ENCODE results near the gene FKRP.

The FKRP gene

DNA sequence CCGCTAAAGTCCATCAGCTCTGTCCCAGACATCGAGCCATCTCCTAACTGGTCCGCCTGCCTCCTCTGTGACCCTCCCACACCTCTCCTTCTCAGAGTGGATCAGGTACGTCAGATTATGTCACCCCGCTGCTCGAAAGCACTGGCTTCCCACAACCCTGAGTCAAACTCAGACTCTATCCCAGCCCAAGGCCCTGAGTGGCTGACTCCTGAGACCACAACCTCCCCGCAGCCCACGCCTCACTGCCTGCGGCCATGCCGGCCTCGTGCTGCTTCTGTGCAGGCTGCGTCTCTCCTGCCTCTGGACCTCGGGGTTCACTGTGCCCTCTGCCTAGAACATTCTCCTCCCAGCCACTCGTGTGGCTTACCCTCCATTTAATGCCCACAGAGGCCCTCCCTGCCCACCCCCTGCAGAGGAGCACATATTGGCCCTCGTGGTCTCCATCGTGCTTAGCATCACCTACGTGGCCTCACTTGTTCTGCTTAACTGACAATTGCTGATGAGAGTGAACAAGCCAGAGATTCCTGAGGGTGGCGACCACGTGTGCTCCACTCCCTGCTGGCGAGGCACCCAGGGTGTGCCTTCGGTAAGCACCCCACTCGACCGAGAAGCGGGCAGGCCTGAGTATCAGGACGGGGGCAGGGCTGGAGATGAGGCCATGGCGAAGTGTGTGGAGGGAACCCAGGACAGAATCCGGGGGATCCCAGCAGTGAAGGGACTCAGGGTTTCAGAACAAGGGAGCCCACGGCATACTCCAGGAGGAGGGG is 13.5 kb upstream of the FKRP start:
- no peak for DNase-seq

DNA sequence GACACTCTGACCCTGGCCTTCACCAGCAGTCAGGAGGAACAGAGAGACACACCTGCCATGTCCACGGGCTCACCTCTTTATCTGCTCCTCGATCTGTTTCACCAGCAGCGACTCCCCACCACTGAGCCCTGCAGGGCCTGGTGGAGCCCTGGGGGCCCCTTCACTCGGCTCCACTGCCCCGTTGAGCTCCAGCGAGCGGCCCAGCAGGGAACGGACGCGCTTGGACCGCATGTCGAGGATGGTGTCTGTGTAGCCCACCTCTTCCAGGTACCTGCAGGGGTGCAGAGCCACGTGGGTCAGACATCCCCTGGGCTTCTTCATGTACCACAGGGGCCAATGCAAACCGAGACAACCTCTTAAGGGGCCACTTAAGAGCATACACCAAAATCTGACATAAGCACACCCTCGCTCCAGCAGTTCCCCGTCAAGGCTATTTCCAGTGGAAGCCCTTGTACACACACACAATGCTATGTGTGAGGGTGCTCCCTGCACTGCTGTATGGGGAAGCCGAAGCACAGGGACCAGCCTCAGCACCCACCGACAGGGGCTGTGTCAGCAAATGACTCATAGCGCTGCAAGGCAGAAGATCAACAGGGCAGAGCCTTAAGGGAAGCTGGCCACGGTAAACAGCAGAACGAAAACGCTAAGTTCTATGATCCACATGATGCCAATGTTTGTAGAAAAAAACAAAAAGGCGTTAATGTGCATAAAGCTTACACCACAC is 12.7 kb upstream of the FKRP start:
- no peak for DNase-seq

DNA sequence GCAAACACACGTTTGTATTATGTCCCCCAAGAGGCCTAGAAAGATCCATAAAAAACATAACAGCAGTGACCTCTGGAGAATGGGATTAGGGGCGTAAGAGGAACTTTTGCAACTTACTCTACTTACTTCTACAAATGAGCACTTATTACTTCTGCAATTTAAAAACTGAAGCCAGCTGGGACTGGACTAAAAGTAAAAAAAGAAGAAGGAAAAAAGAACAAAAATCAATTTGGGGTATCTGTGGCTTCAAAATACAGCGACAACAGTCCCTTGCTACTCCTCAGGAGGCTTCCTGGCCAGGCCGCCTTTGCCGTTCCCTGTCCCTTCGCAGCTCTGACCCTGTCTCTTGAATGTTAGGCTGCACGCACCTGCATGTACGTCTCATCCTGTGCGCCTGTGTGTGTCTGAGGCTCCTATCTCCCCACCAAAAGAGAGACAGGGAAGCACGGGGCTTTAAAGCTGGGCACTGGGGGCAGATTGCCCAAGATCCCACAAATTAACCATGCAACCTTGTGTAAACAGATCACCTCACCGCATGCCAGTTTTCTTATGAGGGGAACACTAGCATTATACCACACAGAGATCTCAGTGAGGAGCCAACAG is 12.1 kb upstream of the FKRP start:
- DNase-seq: no peak

DNA sequence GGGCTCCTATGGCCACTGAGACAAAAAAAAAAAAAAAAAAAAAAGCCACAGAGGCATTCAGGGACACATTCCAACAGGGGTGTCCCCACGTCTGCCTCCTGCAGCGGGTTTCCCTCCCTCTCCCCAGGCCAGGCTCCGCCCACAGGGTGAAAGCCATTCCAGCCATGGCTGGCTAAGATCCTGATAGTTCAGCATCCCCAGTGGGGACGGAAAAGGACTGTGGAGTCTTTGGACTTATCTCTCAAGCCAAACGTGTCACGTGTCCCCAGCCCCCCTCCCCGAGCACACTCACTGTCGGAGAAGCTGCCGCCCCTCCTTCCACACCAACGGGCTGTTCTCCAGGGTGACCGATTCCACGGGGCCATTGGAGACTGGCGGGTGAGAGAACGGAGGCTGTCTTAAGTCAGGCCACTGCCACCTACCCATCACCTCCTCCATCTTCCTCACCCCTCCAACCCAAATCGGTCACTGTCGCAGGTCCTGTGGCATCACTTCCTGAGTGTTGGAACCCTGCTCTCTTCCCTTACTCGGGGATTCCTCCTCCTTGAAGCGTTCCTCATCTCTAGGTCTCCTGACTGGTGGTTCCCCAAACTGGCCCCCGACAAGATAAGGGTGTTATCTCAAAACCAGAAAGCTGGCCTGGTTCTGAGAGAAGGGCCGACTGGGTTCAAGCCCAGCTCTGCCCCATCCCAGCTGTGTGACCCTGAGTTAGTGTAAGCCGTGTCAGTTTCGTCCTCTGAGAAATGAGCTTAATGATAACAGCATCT is 9.1 kb upstream of the FKRP start:
- no peak for DNase-seq

DNA sequence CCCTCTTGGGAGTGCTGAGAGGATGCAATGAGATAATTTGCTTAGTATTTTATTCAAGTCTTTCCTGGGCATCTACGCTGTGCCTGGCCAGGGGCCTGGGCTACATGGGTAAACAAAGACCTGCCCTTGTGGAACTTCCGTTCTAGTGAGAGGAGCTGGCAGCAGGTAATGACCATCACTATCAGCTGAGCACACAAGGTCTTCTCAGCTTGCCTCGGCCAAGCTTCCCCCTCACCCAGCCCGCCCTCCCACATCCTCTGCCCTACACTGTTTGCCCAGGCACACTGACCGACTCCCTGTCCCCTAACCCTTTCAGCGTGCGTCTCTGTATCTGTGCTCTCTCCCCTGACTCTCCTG is 8.6 kb upstream of the FKRP start:
- DNase-seq: no peak

DNA sequence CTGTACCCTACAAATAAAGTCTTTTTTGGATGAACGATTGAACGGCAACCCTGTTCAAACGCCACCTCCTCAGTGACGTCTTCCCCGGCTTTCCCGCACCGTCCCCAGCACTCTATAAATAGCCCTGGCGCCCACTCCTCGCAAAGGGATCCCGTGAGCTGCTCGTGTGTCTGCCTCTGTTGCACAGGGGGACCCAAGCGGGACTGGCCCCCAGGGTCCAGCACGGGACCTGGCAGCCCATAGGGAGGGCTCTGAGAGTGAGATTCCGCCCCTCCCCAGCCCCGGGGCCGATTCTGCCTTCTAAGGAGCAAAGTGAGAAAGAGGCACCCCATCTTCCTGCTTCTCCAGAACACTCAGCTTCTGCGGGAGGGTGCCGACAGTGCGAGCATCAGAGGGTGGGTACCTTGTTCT is 8.1 kb upstream of the FKRP start:
- DNase-seq: no peak

DNA sequence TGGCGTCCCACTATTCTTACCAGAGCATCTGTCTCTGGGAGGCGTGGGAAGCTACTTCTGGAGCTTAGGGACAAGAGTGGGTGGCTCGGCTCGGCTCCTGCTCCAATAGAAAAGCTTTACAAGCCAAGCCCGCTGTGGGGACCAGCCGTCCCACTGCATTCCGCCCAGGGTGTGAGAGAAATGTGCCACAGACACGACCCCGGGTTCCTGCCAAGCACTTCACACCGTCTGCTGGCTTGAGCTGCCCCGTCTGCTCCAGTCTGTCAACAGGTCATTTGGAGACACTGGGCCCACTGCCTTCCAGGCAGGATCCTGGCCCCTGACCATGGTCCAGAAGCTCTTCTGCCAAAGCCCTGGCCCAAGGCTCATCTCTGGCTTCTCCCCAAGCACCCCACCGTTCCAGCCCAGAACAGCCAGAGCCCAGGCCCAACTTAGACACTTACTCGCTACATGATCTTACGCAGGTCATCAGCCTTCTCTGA is 6.5 kb upstream of the FKRP start:
- no peak for DNase-seq

DNA sequence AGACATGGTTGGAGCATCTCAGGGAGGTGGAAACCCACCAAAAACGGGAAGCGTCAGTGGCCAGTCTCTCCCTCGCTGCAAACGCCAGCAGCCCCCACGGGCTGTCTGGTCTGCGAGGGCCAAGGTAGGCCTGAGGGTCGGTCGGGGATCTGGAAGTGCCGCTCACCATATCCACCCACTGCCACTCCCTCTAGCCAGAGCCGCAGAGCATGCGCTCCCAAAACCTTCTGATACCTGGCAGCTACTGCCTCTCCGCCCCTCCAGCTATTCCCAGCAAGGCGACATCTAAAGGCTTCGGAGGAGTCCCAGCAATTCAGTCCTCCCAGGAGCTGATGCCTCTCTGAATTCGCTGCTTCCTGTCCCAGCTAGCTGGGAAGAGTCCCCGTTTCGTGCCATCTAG is 4.4 kb upstream of the FKRP start:
- no peak for DNase-seq

DNA sequence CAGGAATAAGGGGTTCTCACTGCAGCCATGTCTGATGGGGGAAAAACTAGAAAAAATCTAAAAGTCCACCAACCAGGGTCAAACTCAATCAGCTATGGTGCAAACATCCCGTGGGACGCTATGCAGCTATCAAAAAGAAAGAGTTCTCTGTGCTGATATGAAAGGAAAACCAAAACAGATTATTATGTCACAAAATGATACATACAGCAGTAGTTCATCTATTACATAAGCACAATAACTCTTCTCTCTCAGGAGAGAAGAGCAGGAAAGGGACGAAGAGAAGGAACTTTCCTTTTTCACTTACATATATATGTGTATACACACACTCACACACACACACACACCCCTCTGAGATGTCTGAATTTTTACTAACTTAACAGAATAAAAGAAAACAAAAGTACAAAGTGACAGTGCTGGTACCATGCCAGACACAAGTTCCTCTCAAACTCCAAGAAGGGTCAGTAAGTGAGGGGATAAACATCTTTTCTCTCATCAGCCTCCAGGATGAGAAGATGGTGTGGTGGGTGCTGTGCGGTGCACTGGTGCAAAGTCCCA is 2.9 kb upstream of the FKRP start:
- DNase-seq: no peak

DNA sequence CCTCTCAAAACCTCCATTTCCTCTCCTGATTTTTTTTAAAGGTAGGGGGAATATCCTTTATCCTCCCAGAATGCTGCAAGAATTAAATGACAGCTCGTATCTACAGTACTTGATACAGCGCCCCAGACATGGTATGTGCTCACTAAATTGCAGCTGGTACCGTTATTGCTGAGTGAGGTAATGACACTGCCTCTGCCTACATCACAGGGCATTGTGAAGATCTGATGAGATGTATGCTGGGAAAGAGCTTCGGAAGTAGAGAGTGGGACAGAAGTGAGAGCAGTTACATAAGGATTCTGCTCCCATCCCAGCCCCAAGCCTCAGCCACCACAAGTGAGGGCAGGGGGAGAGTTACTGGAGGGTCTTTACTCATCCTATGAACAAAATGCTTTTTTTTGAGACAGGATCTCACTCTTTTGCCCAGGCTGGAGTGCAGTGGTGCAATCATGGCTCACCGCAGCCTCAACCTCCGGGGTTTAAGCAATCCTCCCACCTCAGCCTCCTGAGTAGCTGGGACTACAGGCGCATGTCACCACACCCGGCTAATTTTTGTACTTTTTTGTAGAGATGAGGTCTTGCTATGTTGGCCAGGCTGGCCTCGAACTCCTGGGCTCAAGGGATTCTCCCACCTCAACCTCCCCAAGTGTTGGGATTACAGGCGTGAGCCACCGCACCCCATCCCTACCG is 1.7 kb upstream of the FKRP start:
- DNase-seq: no peak

DNA sequence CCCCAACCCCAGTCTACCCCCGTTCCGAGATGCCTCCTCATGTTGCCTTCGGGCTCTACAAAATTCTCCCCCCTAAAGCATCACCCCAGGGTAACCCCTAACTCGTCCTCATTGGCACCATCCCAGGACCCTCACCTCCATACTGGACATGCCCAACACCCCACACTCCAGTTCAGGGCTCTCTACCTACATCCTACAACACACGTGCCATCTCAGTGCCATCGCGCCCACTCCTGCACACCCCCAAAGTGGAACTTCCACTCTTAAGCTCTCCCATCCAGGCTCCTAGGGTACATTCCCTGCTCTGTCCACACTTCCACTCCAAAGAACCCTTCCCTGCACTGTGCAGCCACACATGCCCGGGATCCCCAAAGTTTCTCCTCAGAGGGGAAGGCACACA is 827 bp upstream of the FKRP start:
- no peak for DNase-seq

DNA sequence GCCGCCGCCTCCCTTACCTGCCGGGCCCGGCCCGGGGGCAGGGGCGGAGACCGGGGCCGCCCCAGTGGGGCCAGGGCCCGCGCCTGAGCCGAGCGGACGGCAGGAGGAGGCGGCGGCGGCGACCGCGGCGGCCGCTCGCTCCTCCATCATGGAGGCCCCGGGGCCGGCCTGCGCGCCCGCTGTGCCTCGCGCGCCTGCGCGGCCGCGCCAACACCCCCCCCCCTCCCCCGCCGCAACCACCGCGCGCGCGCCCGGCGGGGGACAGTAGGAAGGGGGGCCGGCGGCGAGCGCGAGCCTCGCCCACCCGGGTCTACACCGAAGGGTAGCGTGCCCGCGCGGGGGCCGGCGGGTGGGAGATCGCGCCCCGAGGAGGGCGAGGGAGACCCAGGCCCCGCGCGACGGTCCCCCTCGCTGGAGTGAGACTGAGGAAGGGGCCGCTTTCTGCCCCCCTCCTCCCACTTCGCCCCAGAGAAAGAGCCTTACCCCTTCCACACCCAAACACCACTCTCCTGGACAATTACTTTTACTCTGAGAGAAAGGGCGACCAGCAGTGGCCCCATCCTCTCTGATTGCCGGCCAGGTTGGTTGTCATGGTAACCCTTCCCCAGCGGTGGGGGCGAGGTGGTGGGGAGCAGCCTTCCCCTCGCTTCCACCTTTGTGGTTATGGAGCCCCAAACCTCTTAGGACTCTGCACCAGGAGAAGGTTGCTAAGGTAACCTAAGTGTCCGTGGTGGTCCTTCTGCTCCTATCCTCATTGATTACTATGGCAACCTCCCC is 612 bp downstream of the FKRP start, which contains the start of gene STRN4:
Gene STRN4 (minus strand): TSS at position 170 of the 777 bp plus-strand sequence. CDS start 20 bp downstream, at position 150.
- peak; percentile 25 for DNase-seq

DNA sequence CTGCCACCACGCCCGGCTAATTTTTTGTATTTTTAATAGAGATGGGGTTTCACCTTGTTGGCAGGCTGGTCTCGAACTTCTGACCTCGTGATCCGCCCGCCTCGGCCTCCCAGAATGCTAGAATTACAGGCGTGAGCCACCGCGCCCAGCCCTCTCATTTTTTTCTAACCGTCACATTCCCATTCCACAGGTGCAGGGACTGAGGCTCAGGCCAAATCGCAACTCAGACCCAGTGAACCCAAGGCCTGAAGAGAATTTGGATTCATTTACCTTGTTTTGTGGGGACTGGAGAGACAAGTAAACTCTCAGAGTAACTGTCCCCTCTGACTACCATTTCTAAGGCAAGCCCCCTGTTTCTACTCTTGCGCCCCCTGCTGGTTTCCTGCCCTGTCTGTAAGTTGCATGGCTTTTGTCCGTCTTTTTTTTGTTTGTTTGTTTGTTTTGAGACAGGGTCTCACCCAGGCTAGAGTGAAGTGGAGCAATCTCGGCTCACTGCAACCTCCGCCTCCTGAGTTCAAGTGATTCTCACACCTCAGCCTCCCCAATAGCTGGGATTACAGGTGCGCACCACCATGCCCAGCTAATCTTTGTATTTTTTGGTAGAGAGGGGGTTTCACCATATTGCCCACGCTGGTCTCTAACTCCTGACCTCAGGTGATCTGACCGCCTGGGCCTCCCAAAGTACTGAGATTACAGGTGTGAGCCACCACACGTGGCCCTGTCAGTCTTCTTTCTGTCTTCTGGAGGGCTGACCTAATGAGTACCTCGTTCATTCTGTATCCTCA is 2.7 kb downstream of the FKRP start:
- DNase-seq: peak; percentile 58

DNA sequence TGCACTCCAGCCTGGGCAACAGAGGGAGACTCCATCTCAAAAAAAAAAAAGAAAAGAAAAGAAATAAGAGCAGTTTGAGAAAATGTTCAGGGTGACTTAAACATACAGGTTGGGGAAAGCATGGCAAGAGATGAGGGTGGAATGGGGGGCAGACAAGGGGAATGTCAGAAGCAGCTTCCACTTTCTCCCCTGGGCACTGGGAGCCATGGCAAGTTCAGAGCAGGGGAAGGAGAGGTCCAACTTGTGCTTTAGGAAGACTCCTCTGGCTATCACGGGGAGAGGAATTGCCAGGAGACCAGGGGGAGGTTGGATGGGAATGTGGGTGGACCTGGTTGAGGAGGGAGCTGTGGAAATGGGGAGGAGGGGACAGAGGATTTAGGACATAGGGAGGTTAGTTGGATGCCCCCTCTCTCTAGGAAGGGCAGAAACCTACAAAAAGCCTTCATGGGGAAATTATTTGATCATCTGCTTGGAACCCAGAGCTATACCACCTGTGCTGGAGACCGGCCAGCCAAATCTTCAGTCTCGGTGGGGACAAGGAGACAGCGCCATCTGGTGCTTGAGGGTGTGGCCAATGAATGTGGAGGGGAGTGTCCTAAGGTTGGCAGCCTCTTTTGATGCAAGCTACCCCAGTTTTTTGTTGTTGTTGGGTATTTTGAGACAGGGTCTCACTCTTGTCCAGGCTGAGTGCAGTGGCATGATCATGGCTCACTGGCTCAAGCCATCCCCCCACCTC is 7.7 kb downstream of the FKRP start:
- DNase-seq: peak; percentile 86

DNA sequence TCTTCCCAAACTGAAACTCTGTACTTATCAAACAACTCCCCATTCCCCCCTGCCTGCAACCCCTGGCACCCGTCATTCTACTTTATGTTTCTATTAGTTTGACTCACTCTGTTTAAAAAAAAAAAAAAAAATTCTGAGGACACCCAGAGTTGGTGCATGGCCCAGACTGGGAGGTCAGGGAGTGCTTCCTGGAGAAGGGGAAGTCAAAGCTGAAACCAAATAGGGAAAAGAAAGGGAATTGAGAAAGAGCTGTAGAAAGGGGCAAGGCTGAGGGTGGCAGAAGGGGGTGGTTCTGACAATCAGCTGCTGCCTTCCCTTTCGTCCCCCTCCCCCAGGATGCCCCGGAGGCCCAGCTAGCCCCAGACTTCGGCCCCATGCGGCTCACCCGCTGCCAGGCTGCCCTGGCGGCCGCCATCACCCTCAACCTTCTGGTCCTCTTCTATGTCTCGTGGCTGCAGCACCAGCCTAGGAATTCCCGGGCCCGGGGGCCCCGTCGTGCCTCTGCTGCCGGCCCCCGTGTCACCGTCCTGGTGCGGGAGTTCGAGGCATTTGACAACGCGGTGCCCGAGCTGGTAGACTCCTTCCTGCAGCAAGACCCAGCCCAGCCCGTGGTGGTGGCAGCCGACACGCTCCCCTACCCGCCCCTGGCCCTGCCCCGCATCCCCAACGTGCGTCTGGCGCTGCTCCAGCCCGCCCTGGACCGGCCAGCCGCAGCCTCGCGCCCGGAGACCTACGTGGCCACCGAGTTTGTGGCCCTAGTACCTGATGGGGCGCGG is 9.4 kb downstream of the FKRP start:
- no peak for DNase-seq

DNA sequence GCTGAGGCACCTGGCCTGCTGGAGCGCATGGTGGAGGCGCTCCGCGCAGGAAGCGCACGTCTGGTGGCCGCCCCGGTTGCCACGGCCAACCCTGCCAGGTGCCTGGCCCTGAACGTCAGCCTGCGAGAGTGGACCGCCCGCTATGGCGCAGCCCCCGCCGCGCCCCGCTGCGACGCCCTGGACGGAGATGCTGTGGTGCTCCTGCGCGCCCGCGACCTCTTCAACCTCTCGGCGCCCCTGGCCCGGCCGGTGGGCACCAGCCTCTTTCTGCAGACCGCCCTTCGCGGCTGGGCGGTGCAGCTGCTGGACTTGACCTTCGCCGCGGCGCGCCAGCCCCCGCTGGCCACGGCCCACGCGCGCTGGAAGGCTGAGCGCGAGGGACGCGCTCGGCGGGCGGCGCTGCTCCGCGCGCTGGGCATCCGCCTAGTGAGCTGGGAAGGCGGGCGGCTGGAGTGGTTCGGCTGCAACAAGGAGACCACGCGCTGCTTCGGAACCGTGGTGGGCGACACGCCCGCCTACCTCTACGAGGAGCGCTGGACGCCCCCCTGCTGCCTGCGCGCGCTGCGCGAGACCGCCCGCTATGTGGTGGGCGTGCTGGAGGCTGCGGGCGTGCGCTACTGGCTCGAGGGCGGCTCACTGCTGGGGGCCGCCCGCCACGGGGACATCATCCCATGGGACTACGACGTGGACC is 10.1 kb downstream of the FKRP start:
- no peak for DNase-seq

DNA sequence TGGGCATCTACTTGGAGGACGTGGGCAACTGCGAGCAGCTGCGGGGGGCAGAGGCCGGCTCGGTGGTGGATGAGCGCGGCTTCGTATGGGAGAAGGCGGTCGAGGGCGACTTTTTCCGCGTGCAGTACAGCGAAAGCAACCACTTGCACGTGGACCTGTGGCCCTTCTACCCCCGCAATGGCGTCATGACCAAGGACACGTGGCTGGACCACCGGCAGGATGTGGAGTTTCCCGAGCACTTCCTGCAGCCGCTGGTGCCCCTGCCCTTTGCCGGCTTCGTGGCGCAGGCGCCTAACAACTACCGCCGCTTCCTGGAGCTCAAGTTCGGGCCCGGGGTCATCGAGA is 10.7 kb downstream of the FKRP start:
- DNase-seq: no peak

DNA sequence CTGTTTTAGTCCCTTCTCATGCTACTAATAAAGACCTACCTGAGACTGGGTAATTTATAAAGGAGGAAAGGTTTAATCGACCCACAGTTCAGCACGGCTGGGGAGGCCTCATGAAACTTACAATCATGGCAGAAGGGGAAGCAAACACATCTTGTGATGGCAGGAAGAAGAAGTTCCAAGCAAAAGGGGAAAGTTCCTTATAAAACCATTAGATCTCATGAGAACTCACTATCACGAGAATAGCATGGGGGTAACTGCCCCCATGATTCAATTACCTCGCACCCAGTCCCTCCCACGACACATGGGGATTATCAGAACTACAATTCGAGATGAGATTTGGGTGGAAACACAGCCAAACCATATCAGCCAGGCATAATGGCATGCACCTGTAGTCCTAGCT is 13.3 kb downstream of the FKRP start:
- no peak for DNase-seq

All from NCI-H1694 treated with DMSO at 0.1 percent for 48 hours (cell line).